Mucosa of descending colon (tissue), 3 donors: ENCODE results near the gene NCOA5. TPM values are rescaled to one million over a fixed set of nuclear protein-coding genes. Genes with fewer than 3 reads are reported as not detected.

Source experiments
- ATAC-seq: fragments of 200-7000 bp; cut with Tn5 transposase; one replicate; pipeline ENCODE4 v1.9.1; 2020; ENCODE audit warnings: mild to moderate bottlenecking, moderate library complexity
- DNase-seq, 3 donors: peaks; one replicate each; pipeline ENCODE4 v3.0.0-alpha.2; 2020
- H3K36me3 ChIP-seq: fragments of 200-600 bp; one replicate; pipeline ENCODE4 v1.8.0; 2021; ENCODE audit warnings: low read depth, mild to moderate bottlenecking
- H3K4me1 ChIP-seq: fragments of 200-600 bp; one replicate; pipeline ENCODE4 v1.8.0; 2021; ENCODE audit warnings: low read depth, mild to moderate bottlenecking
- H3K4me3 ChIP-seq: fragments of 200-600 bp; one replicate; pipeline ENCODE4 v1.8.0; 2021; ENCODE audit warnings: mild to moderate bottlenecking
- H3K9me3 ChIP-seq: fragments of 200-600 bp; one replicate; pipeline ENCODE4 v1.8.0; 2021; ENCODE audit warnings: mild to moderate bottlenecking
- CTCF ChIP-seq: fragments of 200-600 bp; IDR thresholded peaks from one replicate; pipeline ENCODE4 v1.8.0; 2022; ENCODE audit warnings: antibody characterized with exemption, mild to moderate bottlenecking
- intact Hi-C, 2 donors: fragments of 100-400 bp; cut with DNase I in 1 of 2; cut with micrococcal nuclease in 1 of 2; formaldehyde crosslinking; loops; one replicate each; pipeline versions ENCODE4 v1.11.0 to v1.11.1; 2022; cut with DNase I, micrococcal nuclease
- total RNA-seq, 3 donors: library from RNA; stranded (reverse); fragmentation: NEBNext Ultra II Directional in 2 of 3; extraction: Animal tissue kit (Norgen Biotek cat#: 25700) in 2 of 3; gene quantifications; one replicate each; pipeline versions ENCODE4 v1.2.1 to v1.2.4, GENCODE V29; 2021 to 2023
- donor health status: DM: no; HTN: no; CAD: no; lungs with moderate emphysema.
- donor health status: DM: no; HTN: no; CAD: no.
- donor health status: DM: no; HTN: yes; CAD: no.

NCOA5 gene
- total RNA-seq, 3 donors from 2014 or later, result 23.7 to 36.6 (median 24.2) TPM

GRCh38 chr20:46063652-46064054, 26.1 kb downstream of the NCOA5 start:
- no peak for ATAC-seq
- Histone ChIP-seq H3K9me3 (no peaks in the 10 kb centered on the region), H3K4me1 (no peaks in the 10 kb centered on the region), H3K36me3 (peaks cover 42% of the 10 kb centered on the region), H3K4me3 (no peak overlapping the region)
- no peak for TF ChIP-seq CTCF
- DNase-seq, result no peak
- intact Hi-C loops, result no loop called here

GRCh38 chr20:46063151-46063550, 26.6 kb downstream of the NCOA5 start:
- peaks cover 42% of the 10 kb centered on the region for H3K36me3 ChIP-seq
- DNase-seq, result no peak
- ATAC-seq, result no peak
- H3K4me1 ChIP-seq, result peaks cover 3% of the 10 kb centered on the region
- intact Hi-C loops, result no loop called here
- TF ChIP-seq CTCF, result no peak
- H3K9me3 ChIP-seq, result no peaks in the 10 kb centered on the region
- no peak overlapping the region for H3K4me3 ChIP-seq

GRCh38 chr20:46062621-46063020, 27.1 kb downstream of the NCOA5 start:
- intact Hi-C loops, result no loop called here
- H3K4me1 ChIP-seq, result peaks cover 6% of the 10 kb centered on the region
- H3K4me3 ChIP-seq, result no peak overlapping the region
- DNase-seq, result no peak
- ATAC-seq, result no peak
- TF ChIP-seq CTCF, result no peak
- no peaks in the 10 kb centered on the region for H3K9me3 ChIP-seq
- H3K36me3 ChIP-seq, result peaks cover 42% of the 10 kb centered on the region

GRCh38 chr20:46062151-46062550, 27.6 kb downstream of the NCOA5 start:
- intact Hi-C loops, result no loop called here
- Histone ChIP-seq H3K36me3 (peaks cover 42% of the 10 kb centered on the region), H3K9me3 (no peaks in the 10 kb centered on the region), H3K4me3 (no peak overlapping the region), H3K4me1 (peaks cover 6% of the 10 kb centered on the region)
- DNase-seq (no peak), ATAC-seq (no peak)
- TF ChIP-seq CTCF, result no peak

GRCh38 chr20:46060975-46061374, 28.8 kb downstream of the NCOA5 start:
- no peak overlapping the region for H3K4me3 ChIP-seq
- intact Hi-C loops, result no loop called here
- no peaks in the 10 kb centered on the region for H3K9me3 ChIP-seq
- H3K36me3 ChIP-seq, result peaks cover 32% of the 10 kb centered on the region
- TF ChIP-seq CTCF, result no peak
- H3K4me1 ChIP-seq, result peaks cover 6% of the 10 kb centered on the region
- ATAC-seq (no peak), DNase-seq (no peak)

- Histone ChIP-seq H3K36me3 (peaks cover 26% of the 10 kb centered on the region), H3K4me1 (peaks cover 6% of the 10 kb centered on the region), H3K4me3 (no peak overlapping the region), H3K9me3 (no peaks in the 10 kb centered on the region)
- TF ChIP-seq CTCF, result no peak
- DNase-seq (no peak), ATAC-seq (peak; percentile 29)
- intact Hi-C loops, result no loop called here
Measured at GRCh38 chr20:46060301-46060881, 29.4 kb downstream of the NCOA5 start.
